ENCODE measurements around the gene PATJ. TPM values are rescaled to one million over a fixed set of nuclear protein-coding genes. Genes with fewer than 3 reads are reported as not detected.
"Not testable (repeated sequence)": the region's sequence is repeated elsewhere in the genome, so short reads cannot be mapped to it uniquely, and the experiment has no call there.

PATJ gene
- total RNA-seq, 1 donor from 2014 or later = 30.0 TPM

DNA sequence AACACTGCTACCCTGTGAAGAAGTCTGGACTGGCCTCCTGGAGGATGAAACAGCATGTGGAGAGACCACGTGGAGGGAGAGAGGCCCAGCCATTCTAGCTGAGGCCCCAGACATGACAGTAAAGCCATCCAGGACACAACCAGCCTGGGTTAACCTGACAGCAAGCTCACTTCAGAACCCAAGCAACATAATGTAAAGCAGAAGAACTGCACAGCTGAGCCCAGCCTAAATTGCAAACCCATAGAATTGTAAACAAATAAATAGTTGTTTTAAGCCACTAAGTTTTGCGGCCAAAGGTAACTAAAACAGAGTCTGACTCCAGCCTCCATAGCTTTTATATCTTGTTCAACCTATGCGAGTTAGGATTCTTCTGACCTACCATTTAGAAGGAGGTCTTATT is 355.2 kb downstream of the PATJ start:
- ATAC-seq (no peak), DNase-seq (ENCODE audit: low spot score) (no peak)
- intact Hi-C loops (cut with DNase I) = no loop called here

- intact Hi-C loops (cut with DNase I) = no loop called here
- no peak for ATAC-seq
- DNase-seq (ENCODE audit: low spot score) = no peak
Observed at GRCh38 chr1:62100442-62100841, 358.2 kb downstream of the PATJ start.

- DNase-seq (ENCODE audit: low spot score) (no peak), ATAC-seq (no peak)
- intact Hi-C loops (cut with DNase I) = no loop called here
Observed at GRCh38 chr1:62103846-62104245, 361.6 kb downstream of the PATJ start.

DNA sequence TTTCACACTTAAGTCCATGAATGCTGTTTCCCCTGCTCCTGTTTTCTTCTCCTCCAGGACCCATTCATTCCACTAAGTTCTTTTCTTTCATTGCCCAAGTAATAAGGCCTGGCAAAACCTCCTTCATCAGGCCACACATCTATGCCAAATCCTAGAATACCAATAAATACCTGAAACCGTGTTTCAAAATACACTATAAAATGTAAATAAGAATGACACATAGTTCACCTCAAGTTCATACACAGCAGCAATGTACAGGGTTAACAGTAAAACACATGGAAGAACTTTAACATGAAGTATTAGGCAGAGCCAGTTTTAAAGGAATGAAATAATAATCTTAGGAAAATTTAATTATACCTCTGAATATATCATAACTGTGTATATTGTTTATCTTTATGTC is 365.6 kb downstream of the PATJ start:
- ATAC-seq = no peak
- DNase-seq (ENCODE audit: low spot score) = no peak
- intact Hi-C loops (cut with DNase I) = no loop called here

GRCh38 chr1:62109124-62109523 is 366.8 kb downstream of the PATJ start:
- no peak for ATAC-seq
- intact Hi-C loops (cut with DNase I) = no loop called here
- no peak for DNase-seq (ENCODE audit: low spot score)

DNA sequence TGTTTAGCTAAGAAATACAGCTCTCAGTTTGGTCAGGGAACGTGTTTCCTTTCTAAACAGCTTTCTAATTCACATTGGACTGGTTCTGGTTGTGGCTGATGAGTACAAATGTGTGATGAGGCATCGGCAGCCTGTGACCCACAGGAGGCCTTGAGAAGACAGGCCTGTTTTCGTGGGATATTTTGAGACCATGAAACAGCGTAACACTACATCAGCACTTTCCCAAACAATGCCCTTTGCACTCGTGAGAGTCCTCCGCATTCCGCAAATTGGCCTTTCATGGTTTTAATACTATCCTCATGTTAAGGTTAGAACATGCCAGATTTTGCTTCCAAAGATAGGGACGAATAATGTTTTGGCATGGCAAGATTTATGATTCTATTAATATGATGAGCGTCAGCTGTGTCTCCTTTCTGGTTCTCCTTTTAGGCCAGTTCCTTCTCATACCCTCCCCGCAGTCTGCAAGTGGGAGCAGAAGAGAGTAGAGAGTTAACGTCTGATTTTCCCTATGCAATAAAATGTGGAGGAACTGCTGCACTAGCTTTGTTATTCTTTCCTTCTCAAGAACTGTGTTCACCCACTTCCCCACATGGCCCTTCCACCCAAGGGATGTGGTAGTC is 368.0 kb downstream of the PATJ start:
- DNase-seq (ENCODE audit: low spot score) (no peak), ATAC-seq (peak; percentile 92)
- intact Hi-C loops (cut with DNase I) = no loop called here

DNA sequence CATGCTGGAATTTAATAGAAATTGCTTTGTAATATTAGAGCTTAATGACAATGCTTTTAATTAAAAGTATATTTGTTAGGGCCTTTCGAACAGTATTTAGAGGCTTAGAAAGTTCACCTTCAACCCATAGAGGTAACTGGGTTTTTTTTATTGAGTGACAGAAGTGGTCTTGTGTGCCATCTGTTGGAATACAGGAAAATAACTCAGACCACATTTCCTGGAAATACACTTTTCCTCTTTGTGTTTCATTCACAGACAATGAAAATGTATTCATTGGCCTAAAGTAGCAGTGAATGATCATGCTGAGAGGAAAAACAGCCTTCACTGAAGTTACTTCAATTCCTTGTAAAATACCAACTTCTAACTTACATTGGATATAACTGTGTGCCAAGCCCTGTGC is 368.8 kb downstream of the PATJ start:
- ATAC-seq = no peak
- intact Hi-C loops (cut with DNase I) = no loop called here
- DNase-seq (ENCODE audit: low spot score) = no peak

GRCh38 chr1:62113507-62113906 is 371.2 kb downstream of the PATJ start:
- DNase-seq (ENCODE audit: low spot score) = no peak
- intact Hi-C loops (cut with DNase I) = no loop called here
- no peak for ATAC-seq

GRCh38 chr1:62117018-62117750 is 374.9 kb downstream of the PATJ start:
- intact Hi-C loops (cut with DNase I) = no loop called here
- ATAC-seq (no peak), DNase-seq (ENCODE audit: low spot score) (no peak)

DNA sequence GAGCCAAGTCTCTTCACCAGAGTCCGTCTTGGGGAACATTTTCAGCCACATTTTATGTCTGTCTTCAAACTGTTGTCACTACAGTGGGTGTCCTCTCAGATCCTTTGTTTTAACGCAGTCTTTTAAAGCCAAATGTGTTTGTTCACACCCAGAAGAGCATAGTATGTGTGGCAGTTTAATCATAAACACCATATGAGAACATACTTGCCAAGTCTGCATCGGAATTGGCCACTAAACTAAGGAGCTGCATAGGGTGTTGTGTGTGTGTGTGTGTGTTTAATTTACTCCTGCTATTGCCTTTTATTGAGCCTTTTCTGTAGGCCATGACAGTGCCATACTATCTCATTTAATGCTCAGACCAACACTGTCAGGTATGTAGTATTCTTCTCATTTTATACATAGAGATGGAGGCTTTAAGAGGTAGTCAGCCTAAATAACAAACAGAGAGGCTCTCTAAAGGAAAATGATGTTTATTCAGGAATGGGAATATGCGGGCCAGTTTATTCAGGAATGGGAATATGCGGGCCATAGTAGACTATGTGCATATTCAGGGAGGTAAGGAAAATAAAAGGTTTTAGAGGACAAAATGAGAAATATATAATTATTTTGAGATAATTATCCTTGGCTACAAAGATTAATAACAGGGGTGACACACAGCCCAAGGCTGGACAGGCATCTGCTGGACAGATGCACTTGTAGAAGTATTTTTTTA is 384.5 kb downstream of the PATJ start:
- DNase-seq (ENCODE audit: low spot score) = no peak
- intact Hi-C loops (cut with DNase I) = no loop called here
- no peak for ATAC-seq

DNA sequence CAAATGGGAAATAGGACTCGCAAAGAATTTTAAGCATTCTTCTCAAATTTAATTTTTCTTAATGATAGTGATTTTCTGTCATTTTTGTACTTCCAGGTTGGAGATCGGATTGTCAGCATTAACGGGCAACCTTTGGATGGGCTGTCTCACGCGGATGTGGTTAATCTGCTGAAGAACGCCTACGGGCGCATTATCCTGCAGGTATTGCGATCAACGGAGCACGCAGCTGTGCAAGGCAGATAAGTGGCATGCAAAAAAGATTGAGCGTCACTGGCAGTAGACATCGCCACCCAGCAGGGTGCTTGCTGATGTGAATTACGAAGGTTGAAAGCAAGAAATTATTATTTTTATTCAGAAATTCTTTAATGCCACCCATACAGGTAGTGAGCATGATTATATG is 386.5 kb downstream of the PATJ start:
- intact Hi-C loops (cut with DNase I) = no loop called here
- DNase-seq (ENCODE audit: low spot score) = no peak
- no peak for ATAC-seq

DNA sequence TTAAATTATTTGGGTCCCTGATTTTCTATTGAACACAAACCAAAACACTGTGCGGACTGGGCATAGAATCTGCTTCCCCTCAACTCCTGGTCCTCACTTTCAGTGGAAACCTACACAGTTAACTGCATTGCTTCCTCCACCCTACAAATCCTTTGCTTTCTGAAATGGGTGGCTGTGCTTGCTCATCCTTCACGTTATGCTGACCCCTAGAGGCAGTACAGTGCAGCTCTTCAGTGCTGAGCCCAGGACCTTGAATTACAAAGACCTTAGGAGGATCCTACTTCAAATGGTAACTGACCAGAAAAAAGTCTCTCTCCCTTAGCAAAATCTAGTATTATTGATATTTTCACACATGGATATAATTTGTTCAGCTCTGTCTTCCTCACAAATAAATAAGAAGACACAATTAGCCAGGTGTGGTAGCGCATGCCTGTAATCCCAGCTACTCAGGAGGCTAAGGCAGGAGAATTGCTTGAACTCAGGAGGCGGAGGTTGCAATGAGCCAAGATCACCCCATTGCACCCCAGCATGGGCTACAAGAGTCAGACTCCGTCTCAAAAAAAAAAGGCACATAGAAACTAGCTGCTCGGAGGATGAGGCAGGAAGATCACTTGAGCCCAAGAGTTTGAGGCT is 388.9 kb downstream of the PATJ start:
- no peak for DNase-seq (ENCODE audit: low spot score)
- intact Hi-C loops (cut with DNase I) = no loop called here

DNA sequence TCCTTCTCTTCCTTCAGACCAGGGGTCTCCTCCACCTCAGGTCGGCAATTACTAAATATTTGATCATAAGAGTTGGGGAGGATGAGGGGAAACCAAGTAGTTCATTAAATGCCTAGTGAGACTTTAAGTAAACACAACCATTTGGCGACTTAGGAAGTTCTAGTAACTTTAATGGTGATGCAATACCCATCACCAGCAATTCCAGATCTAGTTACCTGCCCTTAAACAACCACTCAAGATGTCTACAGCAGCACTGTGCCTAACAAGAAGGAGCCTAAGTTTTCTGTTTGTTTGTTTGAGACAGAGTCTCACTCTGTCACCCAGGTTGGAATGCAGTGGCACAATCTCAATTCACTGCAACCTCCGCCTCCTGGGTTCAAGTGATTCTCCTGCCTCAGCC is 395.7 kb downstream of the PATJ start:
- ATAC-seq (no peak), DNase-seq (ENCODE audit: low spot score) (no peak)
- intact Hi-C loops (cut with DNase I) = no loop called here

More for the DNA sequence above, 388.9 kb downstream of the PATJ start:
- peak; percentile 86 for ATAC-seq

GRCh38 chr1:62139410-62139809 is 397.1 kb downstream of the PATJ start:
- intact Hi-C loops (cut with DNase I) = no loop called here
- no peak for ATAC-seq
- DNase-seq (ENCODE audit: low spot score) = no peak

DNA sequence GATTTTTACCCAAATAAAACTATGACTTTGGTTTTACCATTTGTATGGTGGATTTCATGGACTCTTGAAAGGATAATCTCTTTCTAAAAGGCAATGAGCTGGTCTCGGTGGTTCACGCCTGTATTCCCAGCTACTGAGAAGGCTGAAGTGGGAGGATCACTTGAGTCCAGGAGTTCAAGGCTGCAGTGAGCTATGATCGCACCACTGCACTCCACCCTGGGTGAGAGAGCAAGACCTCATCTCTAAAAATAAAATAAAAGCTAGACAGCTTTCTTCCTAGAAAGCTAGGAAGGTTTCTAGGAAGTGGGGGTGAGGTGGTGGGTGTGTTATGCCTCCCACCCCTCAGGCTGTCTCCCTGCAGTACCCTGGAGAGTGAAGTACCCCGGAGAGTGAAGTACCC is 398.4 kb downstream of the PATJ start:
- intact Hi-C loops (cut with DNase I) = no loop called here
- no peak for ATAC-seq
- no peak for DNase-seq (ENCODE audit: low spot score)

- no peak for ATAC-seq
- DNase-seq (ENCODE audit: low spot score) = no peak
- intact Hi-C loops (cut with DNase I) = no loop called here
Observed at GRCh38 chr1:62142496-62142895, 400.2 kb downstream of the PATJ start.

- ATAC-seq (no peak), DNase-seq (ENCODE audit: low spot score) (no peak)
- intact Hi-C loops (cut with DNase I) = no loop called here
Observed at GRCh38 chr1:62144238-62144831, 402.1 kb downstream of the PATJ start.

DNA sequence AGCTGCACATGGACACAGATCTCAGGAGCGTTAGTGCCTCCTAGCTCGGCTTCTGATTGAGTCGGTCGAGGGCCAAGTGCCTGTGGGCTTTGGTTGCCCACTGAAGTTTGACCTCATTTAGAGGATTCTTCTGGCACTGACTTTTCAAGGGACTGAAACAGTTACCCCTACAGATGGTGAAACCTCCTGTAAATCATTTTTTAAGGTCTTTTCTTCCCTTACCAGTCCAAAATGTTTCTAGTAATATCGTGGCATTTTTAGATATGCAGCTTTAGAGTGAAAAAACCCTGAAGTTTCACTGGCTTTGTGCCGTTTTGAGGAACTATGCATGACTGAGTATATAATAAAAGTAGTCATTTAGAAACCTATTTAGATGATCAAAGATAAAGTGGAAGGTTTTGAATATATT is 417.7 kb downstream of the PATJ start:
- intact Hi-C loops (cut with DNase I) = no loop called here
- DNase-seq (ENCODE audit: low spot score) (no peak), ATAC-seq (no peak)

DNA sequence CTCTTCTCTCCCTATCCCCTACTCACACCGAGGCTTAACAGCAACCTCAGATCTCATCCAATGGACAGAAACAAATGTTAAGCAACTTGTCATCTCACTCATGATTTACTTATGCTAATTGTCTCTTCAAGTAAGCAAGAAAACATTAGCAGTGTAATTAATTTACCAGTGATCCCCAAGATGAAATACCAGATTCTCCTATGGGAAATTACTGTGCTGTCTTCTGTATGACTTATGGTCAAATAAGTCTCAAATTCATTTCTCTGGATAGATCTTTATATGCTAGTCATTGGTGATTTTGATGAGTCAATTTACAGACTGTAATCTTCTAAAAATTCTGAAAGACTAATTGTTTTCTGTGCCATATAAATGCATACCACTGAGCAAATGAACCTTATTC is 419.4 kb downstream of the PATJ start:
- DNase-seq (ENCODE audit: low spot score) (no peak), ATAC-seq (no peak)
- intact Hi-C loops (cut with DNase I) = no loop called here

GRCh38 chr1:62170380-62170779 is 428.1 kb downstream of the PATJ start:
- ATAC-seq; DNase-seq (ENCODE audit: low spot score); intact Hi-C loops (cut with DNase I): not testable (repeated sequence)

Measured in sciatic nerve (tissue), 2 donors.